Activated CD8-positive, alpha-beta memory T cell treated with anti-CD3 and anti-CD28 coated beads, Interleukin-2, amount 50 U/mL, for 1 hour (primary cell): ENCODE results near the gene FAM24A.
A peak's percentile ranks its signal among the peaks of the same experiment; 100 is the strongest.

ENCODE experiments used
- DNase-seq: peaks from one replicate; pipeline ENCODE4 v3.0.0-alpha.2; 2020; ENCODE audit errors: extremely low read depth

Gene FAM24A

GRCh38 chr10:122931088-122931906 lies 20.9 kb downstream of the FAM24A start:
- DNase-seq, result no peak

GRCh38 chr10:122939133-122939855 lies 28.9 kb downstream of the FAM24A start:
- no peak for DNase-seq

- DNase-seq, result no peak
Measured at GRCh38 chr10:122939856-122940543, 29.6 kb downstream of the FAM24A start.

- DNase-seq, result no peak
Measured at GRCh38 chr10:122949296-122949695, 38.9 kb downstream of the FAM24A start.

- peak; percentile 96 for DNase-seq
Measured at GRCh38 chr10:122953902-122954730, 43.7 kb downstream of the FAM24A start, which contains the start of gene C10orf88. C10orf88 (minus strand) TSS chr10:122954227; CDS start chr10:122954178, 49 bp downstream.

- DNase-seq, result no peak
Measured at GRCh38 chr10:122954731-122955050, 44.3 kb downstream of the FAM24A start.

GRCh38 chr10:122955892-122956291 lies 45.5 kb downstream of the FAM24A start:
- no peak for DNase-seq

- DNase-seq, result no peak
Measured at GRCh38 chr10:122957474-122957873, 47.1 kb downstream of the FAM24A start.

GRCh38 chr10:122962405-122962804 lies 52.0 kb downstream of the FAM24A start:
- DNase-seq, result no peak
